CD14-positive monocyte (primary cell): ENCODE measurements around the gene TRMT112. TPM values are rescaled to one million over a fixed set of nuclear protein-coding genes. Genes with fewer than 3 reads are reported as not detected.

Experiments
- DNase-seq, 3 donors: peaks; one replicate each; pipeline ENCODE4 v3.0.0-alpha.2; 2011 to 2022
- H2AFZ ChIP-seq: 2 replicates; pipeline ENCODE4 v1.6.0; 2012; ENCODE audit warnings: mild to moderate bottlenecking, low read depth, low read length, inconsistent platforms; ENCODE audit not compliant: insufficient read depth, poor library complexity, severe bottlenecking
- H3K27ac ChIP-seq, 2 donors: 1 replicate in 1 of 2; 2 replicates in 1 of 2; pipeline ENCODE4 v1.5.1; 2012 to 2013; ENCODE audit warnings: low read length in 2 of 2, control low read depth in 1 of 2, inconsistent platforms in 1 of 2, low read depth in 1 of 2, mild to moderate bottlenecking in 1 of 2
- H3K27me3 ChIP-seq, 2 donors: one replicate each; pipeline versions ENCODE4 v1.6.0 to v1.6.1; 2011 to 2013; ENCODE audit warnings: low read length in 2 of 2; ENCODE audit not compliant: control insufficient read depth in 2 of 2, insufficient read depth in 2 of 2
- H3K36me3 ChIP-seq, 2 donors: replicated peaks in 1 of 2; 1 replicate in 1 of 2; 2 replicates in 1 of 2; pipeline versions ENCODE4 v1.5.1 to v1.6.1; 2012 to 2013; ENCODE audit warnings: low read length in 2 of 2, control low read depth in 1 of 2, inconsistent platforms in 1 of 2, mild to moderate bottlenecking in 1 of 2; ENCODE audit not compliant: insufficient read depth in 2 of 2, control insufficient read depth in 1 of 2
- H3K4me1 ChIP-seq, 2 donors: 1 replicate in 1 of 2; 2 replicates in 1 of 2; pipeline versions ENCODE4 v1.5.1 to v1.6.1; 2012 to 2013; ENCODE audit warnings: low read length in 2 of 2, control low read depth in 1 of 2, inconsistent platforms in 1 of 2, mild to moderate bottlenecking in 1 of 2, moderate library complexity in 1 of 2; ENCODE audit not compliant: insufficient read depth in 2 of 2, control insufficient read depth in 1 of 2
- H3K4me2 ChIP-seq: replicated peaks from 2 replicates; pipeline ENCODE3; 2012; ENCODE audit warnings: low read length, moderate library complexity, mild to moderate bottlenecking; ENCODE audit not compliant: poor library complexity, severe bottlenecking; ENCODE audit errors: extremely low read depth
- H3K4me3 ChIP-seq, 3 experiments: fragments of 200-600 bp in 1 of 3; sonication (generic) in 1 of 3; replicated peaks in 1 of 3; 1 replicate in 2 of 3; 2 replicates in 1 of 3; pipeline ENCODE4 v1.5.1; 2011 to 2013; ENCODE audit warnings: low read length in 3 of 3, mild to moderate bottlenecking in 3 of 3, control low read depth in 2 of 3, low read depth in 2 of 3, inconsistent platforms in 1 of 3, moderate library complexity in 1 of 3
- H3K79me2 ChIP-seq: 2 replicates; pipeline ENCODE4 v1.6.0; 2012; ENCODE audit warnings: mild to moderate bottlenecking, control low read depth, inconsistent platforms, low read length, moderate library complexity; ENCODE audit not compliant: insufficient read depth
- H3K9ac ChIP-seq: 2 replicates; pipeline ENCODE4 v1.6.0; 2017; ENCODE audit warnings: low read length, mild to moderate bottlenecking; ENCODE audit not compliant: insufficient read depth, poor library complexity, severe bottlenecking
- H3K9me3 ChIP-seq, 2 donors: replicated peaks in 1 of 2; 1 replicate in 1 of 2; 2 replicates in 1 of 2; pipeline versions ENCODE4 v1.5.1 to v1.6.1; 2012 to 2013; ENCODE audit warnings: low read length in 2 of 2, control low read depth in 1 of 2; ENCODE audit not compliant: control insufficient read depth in 1 of 2, insufficient read depth in 1 of 2
- H4K20me1 ChIP-seq: 2 replicates; pipeline ENCODE4 v1.6.0; 2012; ENCODE audit warnings: mild to moderate bottlenecking, low read length, control low read depth, moderate library complexity; ENCODE audit not compliant: insufficient read depth
- H3K27ac Mint-ChIP-seq, 7 donors: one replicate each; pipeline ENCODE4 v1.8.0; 2020; ENCODE audit warnings: mild to moderate bottlenecking in 7 of 7, mixed read lengths in 7 of 7, moderate library complexity in 6 of 7, inconsistent platforms in 2 of 7
- H3K27me3 Mint-ChIP-seq, 3 donors: one replicate each; pipeline ENCODE4 v1.8.0; 2021 to 2022; ENCODE audit warnings: low read depth in 3 of 3, mild to moderate bottlenecking in 3 of 3, mixed read lengths in 3 of 3, moderate library complexity in 3 of 3, inconsistent platforms in 1 of 3
- H3K36me3 Mint-ChIP-seq, 2 donors: one replicate each; pipeline ENCODE4 v1.8.0; 2020; ENCODE audit warnings: mixed read lengths in 2 of 2, inconsistent platforms in 1 of 2, mild to moderate bottlenecking in 1 of 2
- H3K4me1 Mint-ChIP-seq: one replicate; pipeline ENCODE4 v1.8.0; 2020; ENCODE audit warnings: mild to moderate bottlenecking, mixed read lengths
- H3K4me3 Mint-ChIP-seq, 2 donors: one replicate each; pipeline ENCODE4 v1.8.0; 2020; ENCODE audit warnings: mild to moderate bottlenecking in 2 of 2, mixed read lengths in 2 of 2, moderate library complexity in 1 of 2
- H3K9me3 Mint-ChIP-seq, 7 donors: one replicate each; pipeline ENCODE4 v1.8.0; 2020 to 2022; ENCODE audit warnings: mixed read lengths in 7 of 7, mild to moderate bottlenecking in 6 of 7, moderate library complexity in 6 of 7, inconsistent platforms in 2 of 7
- WGBS: methylation state at CpG from one replicate; pipeline ENCODE4 v1.1.5; 2013; ENCODE audit warnings: missing lambda C conversion rate; ENCODE audit not compliant: insufficient coverage; 5-methylcytosine and 5-hydroxymethylcytosine counted together
- intact Hi-C, 2 donors: fragments of 100-400 bp; cut with micrococcal nuclease; formaldehyde crosslinking; loops; one replicate each; pipeline versions ENCODE4 v1.15.0 to v1.15.1; 2023
- polyA plus RNA-seq, 3 donors: library from polyadenylated mRNA; depleted of rRNA in 1 of 3; unstranded in 2 of 3; stranded (reverse) in 1 of 3; fragments of 300-500 nt in 2 of 3; fragments of >200 nt in 1 of 3; fragmentation: Illumina TruSeq in 2 of 3; gene quantifications; 1 replicate in 2 of 3; 2 replicates in 1 of 3; pipeline ENCODE4 v1.2.3, GENCODE V29; 2012 to 2021
- TF ChIP-seq, protein P1 (sequence below): fragments of 200-600 bp; IDR thresholded peaks from one replicate; pipeline ENCODE4 v1.8.0; 2022; ENCODE audit warnings: antibody characterized with exemption, mild to moderate bottlenecking

Gene TRMT112
- polyA plus RNA-seq, 3 donors, result 162 to 298 (median 254) TPM

DNA sequence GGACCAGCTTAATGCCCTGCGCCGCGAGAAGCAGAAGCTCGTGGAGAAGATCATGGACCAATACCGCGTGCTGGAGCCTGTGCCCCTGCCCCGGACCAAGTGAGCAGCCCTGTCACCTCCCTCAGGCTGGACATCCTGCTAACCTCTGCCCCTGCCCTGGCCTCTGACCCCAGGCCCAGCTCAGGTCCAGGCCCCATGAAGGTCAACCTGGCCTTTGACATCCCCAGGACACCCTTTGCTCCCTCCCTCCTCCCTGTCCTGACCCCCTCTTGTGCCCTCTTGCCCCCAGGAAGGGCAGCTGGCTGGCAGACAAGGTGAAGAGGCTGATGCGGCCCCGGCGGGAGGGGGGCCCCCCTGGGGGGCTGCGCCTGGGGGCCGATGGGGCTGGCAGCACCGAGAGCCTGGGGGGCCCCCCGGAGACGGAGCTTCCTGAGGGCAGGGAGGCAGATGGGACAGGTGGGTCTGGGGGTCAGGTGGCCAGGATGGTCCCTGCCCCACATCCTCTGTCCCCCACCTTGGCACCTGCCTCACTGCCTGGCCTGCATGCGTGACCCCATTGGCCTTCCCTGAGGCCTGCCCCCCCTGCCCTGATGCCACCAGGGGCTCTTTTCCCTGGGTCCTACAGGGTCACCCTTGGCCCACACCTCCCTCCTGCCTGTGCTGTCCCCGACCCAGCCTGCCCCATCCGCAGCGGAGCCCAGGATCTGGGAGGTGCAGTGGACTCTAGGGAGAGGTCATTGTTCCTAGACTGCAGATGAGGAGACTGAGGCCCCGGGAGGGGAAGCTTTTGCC lies 36.6 kb upstream of the TRMT112 start:
- Histone ChIP-seq H3K36me3 (peaks cover 55 to 74% of the 10 kb centered on the region in 2 donors), H3K27ac (no peak overlapping the region), H4K20me1 (peaks cover 83% of the 10 kb centered on the region), H3K4me2 (no peak overlapping the region), H3K9me3 (no peaks in the 10 kb centered on the region), H3K27me3 (no peaks in the 10 kb centered on the region), H2AFZ (no peak overlapping the region), H3K9ac (no peak overlapping the region), H3K4me1 (peaks cover 29 to 38% of the 10 kb centered on the region in 2 donors), H3K79me2 (peaks cover 7% of the 10 kb centered on the region), H3K4me3 (no peak overlapping the region)
- Mint-ChIP-seq H3K4me3 (no peak overlapping the region), H3K27ac (peak overlapping the region in 1 of 7 donors; percentile 40), H3K9me3 (no peaks in the 10 kb centered on the region), H3K36me3 (peaks cover 36 to 72% of the 10 kb centered on the region in 2 donors), H3K4me1 (peaks cover 25% of the 10 kb centered on the region), H3K27me3 (no peaks in the 10 kb centered on the region)
- intact Hi-C loops, result no loop called here
- WGBS, result 86% methylated on average over 11 of the region's 20 CpGs
- DNase-seq, result no peak
- TF ChIP-seq, protein P1, sequence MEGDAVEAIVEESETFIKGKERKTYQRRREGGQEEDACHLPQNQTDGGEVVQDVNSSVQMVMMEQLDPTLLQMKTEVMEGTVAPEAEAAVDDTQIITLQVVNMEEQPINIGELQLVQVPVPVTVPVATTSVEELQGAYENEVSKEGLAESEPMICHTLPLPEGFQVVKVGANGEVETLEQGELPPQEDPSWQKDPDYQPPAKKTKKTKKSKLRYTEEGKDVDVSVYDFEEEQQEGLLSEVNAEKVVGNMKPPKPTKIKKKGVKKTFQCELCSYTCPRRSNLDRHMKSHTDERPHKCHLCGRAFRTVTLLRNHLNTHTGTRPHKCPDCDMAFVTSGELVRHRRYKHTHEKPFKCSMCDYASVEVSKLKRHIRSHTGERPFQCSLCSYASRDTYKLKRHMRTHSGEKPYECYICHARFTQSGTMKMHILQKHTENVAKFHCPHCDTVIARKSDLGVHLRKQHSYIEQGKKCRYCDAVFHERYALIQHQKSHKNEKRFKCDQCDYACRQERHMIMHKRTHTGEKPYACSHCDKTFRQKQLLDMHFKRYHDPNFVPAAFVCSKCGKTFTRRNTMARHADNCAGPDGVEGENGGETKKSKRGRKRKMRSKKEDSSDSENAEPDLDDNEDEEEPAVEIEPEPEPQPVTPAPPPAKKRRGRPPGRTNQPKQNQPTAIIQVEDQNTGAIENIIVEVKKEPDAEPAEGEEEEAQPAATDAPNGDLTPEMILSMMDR, result no peak

DNA sequence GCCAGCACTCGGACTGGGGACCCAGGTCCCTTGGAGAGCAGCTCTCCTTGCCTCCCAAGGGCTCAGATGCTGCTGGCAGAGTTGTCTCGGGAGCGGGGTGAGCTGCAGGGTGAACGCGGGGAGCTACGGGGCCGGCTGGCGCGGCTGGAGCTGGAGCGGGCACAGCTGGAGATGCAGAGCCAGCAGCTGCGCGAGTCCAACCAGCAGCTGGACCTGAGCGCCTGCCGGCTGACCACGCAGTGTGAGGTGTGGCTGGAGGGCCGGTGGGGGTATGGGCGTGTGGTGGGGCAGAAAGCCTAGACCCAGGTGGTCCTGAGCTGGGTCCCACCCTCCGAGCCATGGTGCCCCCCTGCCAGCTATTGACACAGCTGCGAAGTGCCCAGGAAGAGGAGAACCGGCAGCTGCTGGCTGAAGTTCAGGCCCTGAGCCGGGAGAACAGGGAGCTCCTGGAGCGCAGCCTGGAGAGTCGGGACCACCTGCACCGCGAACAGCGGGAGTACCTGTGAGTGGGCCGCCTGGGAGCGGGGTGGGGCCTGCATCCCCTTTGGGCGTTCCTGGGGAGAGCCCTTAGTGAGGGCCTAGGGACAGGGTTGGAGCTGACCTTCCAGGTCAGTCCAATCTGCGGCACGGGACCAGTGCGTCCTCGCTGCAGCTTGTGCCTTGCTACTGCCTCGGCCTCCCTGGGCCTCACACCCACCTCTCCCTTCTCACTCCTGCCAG lies 35.8 kb upstream of the TRMT112 start:
- Mint-ChIP-seq H3K27ac (peak overlapping the region in 1 of 7 donors; percentile 40), H3K9me3 (peaks cover 0 to 1% (median 0%) of the 10 kb centered on the region in 7 donors), H3K4me1 (peaks cover 20% of the 10 kb centered on the region), H3K36me3 (peaks cover 38 to 80% of the 10 kb centered on the region in 2 donors), H3K4me3 (no peak overlapping the region), H3K27me3 (no peaks in the 10 kb centered on the region)
- peaks cover 23 to 31% of the 10 kb centered on the region in 2 donors for H3K4me1 ChIP-seq
- TF ChIP-seq, protein P1, result no peak
- H4K20me1 ChIP-seq, result peaks cover 86% of the 10 kb centered on the region
- no peak overlapping the region for H2AFZ ChIP-seq
- intact Hi-C loops, result no loop called here
- no peaks in the 10 kb centered on the region for H3K9me3 ChIP-seq
- no peak overlapping the region for H3K27ac ChIP-seq
- H3K27me3 ChIP-seq, result no peaks in the 10 kb centered on the region
- no peak overlapping the region for H3K4me3 ChIP-seq
- H3K36me3 ChIP-seq, result peaks cover 62 to 81% of the 10 kb centered on the region in 2 donors
- 95% methylated on average over 26 of the region's 34 CpGs for WGBS
- DNase-seq, result no peak
- H3K79me2 ChIP-seq, result no peaks in the 10 kb centered on the region
- H3K4me2 ChIP-seq, result no peak overlapping the region
- no peak overlapping the region for H3K9ac ChIP-seq
